GM19035 (cell line): ENCODE measurements around the gene SIPA1.

Experiments
- ATAC-seq: cut with Tn5 transposase; IDR thresholded peaks from one replicate; pipeline ENCODE4 v1.9.1; 2021; ENCODE audit not compliant: unreplicated experiment

The SIPA1 gene

DNA sequence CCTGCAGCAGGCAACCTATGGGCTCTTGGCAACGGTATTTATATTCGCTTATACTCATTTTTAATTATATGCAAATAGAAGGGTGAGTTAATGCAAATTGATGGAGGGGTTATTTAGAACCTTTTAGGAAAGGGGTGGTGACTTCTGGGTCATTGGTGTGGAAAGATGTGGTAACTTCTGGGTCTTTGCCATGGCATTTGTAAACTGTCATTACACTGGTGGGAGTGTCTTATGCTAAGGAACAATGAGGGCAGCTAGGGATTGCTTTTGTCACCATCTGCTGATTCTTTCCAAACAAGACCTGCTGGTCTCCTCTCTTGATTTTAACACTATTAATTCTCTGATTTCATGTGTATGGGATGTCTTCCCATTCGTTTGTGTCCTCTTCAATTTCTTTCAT, 62.5 kb downstream of the SIPA1 start:
- ATAC-seq: no peak
